NCI-H1092 treated with DMSO at 0.1 percent for 48 hours (cell line): Measurements from ENCODE around the gene CAMTA1.
"Not testable (repeated sequence)": the region's sequence is repeated elsewhere in the genome, so short reads cannot be mapped to it uniquely, and the experiment has no call there.

Source experiments
- DNase-seq: peaks from one replicate; lab custom pipeline; 2025; lab: John Stamatoyannopoulos, UW

Gene CAMTA1

DNA sequence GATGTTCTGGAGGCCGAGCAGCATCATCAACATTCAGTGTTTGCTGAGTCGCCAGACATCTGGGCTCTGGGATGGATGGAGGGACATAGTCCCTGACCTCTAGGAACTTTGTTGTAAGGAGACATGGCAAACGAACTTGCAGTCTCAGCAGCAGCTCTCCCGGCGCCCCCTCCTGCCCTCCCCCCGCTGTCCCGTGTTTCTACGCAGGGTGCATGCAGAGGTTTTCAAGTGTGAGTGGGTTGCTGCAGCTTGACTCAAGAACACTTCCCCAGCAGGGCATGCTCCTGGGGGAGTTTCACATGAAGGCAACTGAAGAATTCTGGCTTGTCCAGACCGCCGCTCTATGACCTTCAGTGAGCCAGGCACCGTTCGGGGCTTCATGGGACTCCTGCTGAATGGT lies 121.9 kb downstream of the CAMTA1 start:
- no peak for DNase-seq

DNA sequence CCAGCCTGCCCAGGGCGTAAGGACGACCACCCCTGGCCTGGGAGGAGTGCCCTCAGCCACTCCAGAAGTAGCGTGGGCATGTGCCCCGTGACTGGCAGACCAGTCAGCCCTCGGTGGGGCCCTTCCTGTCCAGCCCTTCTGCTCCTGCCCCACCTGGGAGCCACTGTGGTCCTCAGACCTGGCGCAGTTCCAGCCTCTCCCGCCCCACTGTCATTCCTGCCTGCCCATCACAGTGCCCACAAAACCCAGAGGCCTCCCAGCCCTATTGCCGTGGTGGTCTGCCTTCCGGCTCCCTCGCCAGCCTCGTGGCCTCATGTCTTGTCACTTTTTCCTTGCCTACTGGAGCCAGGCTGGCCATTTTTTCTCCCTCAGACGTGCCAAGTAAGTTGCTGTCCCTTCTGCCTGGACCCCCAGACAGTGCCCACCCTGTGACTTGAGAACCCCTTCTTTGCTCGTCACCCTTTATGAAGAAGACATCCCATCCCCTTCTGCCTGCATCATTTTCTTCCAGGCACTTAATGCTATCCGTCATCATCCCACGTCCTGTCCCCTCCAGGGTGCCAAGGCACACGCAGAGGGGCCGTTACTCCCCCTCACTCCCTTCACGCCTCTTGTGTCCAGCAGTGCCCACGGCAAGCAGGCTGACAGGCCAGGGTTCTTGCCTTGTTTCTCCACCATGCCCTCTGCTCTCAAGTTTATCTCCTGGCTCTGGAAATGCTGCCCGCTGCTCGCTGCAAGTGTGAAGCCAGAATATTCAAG lies 122.6 kb downstream of the CAMTA1 start:
- DNase-seq, result no peak

DNA sequence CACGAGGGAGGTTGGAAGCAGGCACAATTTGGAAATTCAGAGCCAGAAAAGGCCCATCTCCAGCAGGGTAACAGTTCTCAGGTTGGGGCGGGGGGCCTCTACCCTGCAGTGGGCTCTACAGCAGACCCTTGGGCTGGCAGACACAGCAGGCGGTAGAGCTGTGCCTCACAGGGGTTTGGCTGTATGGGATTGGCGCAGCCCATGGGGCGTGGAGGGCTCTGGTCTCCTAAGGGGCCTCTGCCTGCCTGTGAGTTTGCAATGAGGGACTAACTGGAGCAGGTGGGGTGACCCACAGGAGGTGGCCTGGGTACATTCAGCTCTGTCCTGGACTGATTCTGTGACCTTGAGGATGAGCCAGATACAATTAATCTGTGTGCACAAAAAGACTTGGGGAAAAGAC lies 124.1 kb downstream of the CAMTA1 start:
- no peak for DNase-seq

DNA sequence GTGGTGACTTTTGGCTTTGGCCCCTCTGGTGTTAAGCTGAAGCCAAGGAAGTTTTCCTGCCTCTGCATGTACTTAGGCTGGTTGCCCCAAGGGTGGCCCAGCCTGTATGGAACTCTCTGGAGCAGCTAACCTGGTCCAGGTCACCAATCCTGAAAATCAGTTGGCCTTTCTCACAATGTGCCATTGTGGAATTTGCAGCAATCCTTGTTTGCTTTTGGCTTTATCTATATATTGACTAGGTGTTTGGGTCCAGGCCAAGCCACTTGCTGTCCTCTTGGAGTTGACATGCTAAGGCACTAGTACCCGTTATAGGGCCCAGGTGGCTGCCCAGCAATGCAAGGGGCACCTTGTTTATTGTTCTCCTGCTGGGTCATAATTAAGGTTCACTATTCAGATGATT lies 124.6 kb downstream of the CAMTA1 start:
- no peak for DNase-seq

DNA sequence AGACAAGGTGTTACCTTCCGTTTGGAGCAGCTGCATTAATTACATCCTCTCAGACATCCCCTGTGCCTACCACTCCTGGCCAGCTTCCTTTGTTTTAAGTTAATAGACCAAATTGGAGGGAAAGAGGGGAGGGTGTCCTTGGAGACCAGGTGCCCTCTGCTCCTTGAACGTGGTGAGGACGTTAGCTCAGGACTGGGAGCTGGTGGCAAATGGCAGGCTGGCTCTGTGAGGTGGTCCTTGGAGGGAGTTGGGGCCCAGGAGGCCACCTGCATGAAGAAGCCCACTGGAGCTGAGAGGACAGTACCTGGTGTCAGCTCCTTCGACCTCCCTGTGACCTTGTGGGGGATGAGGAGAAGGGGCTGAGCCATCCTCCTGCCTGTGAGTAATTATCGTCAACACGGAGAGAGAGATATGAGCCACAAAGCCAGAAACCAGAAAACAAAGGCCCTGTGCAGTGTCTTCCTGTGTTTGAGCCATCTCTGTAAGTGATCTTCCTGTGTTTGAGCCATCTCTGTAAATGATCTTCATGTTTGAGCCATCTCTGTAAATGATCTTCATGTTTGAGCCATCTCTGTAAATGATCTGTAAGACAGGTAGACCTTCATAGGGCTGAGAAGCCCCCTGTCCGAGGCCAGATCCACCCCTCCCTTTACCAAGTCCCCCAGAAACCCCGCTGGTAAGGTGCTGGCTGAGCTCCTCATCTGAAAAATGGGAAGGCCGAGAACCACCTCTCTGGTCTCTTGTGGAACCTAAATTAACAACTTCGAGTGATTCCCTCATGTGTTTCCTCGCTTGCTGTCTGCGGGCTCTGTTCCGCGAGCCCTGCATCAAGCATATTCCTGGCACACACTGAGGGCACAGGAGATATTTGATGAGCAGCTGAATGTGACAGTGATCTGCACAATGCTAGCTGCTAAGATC lies 126.0 kb downstream of the CAMTA1 start:
- no peak for DNase-seq

DNA sequence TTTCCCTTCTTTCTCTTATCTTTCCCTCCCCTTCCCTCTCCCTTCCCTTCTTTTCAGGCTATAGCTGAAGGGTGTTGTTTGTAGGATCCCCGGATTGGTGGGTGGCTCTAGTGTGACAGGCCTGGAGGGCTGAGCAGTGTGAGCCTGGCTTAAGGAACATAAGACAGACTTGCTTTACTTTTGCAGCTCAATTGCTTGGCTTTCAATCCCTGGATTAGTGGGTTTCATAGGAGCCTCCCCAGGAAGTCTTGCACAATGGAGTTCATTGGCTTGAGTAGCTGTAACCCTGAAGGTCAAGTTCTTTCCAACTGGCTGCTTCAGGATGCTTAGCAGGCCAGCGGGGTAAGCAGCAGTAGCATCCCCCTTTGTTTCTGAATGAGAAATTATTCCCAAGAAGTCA lies 126.7 kb downstream of the CAMTA1 start:
- DNase-seq, result no peak

DNA sequence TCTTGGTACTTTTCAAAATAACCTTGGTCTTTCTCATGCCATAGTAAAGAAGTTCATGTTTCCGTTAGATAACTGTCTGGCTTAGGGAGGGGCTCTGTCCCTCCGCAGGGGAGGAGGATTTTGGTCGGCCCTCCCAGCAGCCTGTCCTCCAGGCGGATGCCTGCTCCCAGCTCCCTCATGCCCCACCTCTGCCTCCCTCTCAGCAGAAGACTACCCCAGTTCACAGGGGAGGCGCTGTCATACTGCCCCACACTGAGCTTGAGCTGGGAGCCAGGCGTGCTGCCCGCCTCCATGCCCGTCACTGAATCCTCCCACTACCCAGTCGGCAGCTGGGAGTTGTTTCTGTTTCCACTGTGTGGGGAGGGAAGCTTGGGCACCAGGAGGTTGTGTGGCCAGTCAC lies 127.3 kb downstream of the CAMTA1 start:
- DNase-seq, result no peak

DNA sequence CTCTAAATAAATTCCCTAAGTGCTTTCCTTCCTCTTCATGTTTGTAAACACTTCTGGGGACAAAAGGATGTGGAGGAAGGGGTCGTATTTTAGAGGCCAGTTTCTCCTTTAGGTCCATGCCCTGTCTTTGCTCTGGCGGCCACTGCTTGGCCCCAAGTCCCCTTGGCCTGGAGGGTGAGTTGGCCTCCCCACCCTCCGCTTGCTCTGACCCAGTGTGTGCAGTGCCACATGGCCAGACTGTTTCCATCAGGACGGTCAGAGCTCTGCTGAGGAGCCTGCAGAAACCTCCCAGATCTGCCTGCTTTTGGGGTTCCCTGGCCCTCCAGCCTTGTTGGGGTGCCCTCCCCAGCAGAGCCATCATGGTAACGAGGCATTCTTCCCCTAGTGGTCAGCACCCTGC lies 127.8 kb downstream of the CAMTA1 start:
- DNase-seq, result no peak

DNA sequence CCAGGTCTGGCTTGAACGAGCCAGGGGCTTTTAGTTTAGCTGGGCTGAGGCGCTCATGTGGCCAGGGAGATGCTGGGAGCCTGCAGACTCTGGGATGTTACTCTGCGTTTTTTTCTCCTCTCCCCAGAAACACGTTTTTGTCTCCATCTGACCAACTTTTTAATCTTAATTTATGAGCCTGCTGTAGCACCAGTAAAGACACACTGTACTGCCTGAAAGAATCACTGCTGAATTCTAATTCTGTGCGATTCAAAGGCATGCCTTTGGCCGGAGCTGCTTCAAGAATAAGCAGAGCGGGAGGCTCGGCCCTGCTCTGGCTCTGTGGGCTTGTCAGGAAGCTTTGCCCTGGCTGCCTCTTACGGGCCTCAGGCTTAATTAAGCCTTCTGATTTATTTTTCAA lies 129.5 kb downstream of the CAMTA1 start:
- DNase-seq, result no peak

DNA sequence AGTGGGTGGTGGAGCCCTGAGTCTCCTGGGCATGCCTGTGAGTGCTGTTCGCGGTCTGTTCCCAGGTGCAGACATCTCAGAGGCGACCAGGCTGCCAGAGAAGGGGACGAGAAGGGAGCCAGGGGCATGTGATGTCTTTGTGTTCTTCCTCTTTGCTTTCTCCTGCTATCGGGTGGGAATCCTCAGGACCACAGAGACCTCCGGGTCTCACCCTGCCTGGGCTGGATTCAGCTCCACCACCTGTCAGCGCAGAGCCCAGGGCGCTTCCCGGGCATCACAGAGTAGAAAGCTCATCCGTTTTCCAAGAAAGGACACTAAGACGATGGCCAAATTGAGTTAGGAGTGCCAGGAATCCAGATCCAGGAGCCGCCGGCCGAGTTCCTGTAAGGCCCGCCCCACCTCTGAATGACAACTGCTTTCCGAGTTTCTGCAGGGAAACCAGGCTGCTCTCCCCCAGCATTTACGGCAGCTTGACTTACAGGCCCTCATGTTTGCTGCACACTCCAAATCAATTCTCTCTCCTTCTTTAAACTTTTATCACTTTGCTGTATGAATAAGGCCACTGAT lies 130.8 kb downstream of the CAMTA1 start:
- no peak for DNase-seq

DNA sequence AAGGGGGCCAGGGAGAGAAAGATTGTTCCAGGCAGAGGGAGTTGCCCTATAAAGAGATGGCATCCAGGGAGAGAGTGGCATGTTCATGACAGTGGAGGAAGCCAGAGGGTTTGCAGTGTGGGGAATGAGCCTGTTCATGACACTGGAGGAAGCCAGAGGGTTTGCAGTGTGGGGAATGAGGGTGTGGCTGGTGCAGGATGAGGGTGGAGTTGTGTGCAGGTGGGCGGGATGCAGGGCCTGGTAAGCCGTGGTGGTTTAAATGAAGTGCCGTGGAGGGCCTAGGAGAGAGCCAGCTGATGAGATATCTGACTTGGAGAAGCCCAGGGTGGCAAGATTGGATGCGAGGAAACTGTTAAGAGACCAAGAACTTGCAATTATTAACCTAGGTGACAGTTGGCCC lies 131.8 kb downstream of the CAMTA1 start:
- no peak for DNase-seq

DNA sequence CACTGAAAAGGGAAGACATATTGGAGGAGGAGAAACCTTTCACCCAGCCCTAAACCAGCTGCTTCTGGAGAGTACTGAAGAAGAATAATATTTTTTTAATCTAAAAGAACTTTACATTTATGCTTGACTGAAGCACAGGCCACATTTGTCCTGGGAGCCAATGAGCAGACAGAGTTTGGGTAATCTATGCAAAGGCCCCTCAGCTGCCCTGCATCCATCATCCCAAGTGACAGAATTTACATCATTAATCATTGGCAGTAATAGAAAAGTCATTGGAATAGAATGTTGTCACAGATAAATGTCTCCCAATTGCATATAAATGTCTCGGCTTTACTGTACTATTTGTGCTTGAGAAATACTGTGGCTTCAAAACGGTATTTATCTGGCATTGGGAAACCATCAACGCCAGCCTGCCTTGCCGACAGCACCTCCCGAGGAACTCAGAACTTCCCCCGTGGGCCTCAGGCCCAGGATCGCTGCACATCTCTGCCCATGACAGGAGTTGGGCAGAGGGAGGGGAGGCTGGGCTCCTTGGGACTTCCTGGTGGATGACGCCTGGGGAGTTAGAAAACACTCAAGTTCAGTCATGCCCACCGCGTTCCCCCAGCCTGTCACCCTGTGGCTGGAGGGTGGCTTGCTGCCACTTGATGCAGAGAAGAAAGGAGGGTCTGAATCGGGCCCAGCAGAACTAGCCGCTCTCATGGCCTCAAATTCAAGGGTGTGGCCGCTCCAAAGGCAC lies 133.1 kb downstream of the CAMTA1 start:
- DNase-seq, result no peak

DNA sequence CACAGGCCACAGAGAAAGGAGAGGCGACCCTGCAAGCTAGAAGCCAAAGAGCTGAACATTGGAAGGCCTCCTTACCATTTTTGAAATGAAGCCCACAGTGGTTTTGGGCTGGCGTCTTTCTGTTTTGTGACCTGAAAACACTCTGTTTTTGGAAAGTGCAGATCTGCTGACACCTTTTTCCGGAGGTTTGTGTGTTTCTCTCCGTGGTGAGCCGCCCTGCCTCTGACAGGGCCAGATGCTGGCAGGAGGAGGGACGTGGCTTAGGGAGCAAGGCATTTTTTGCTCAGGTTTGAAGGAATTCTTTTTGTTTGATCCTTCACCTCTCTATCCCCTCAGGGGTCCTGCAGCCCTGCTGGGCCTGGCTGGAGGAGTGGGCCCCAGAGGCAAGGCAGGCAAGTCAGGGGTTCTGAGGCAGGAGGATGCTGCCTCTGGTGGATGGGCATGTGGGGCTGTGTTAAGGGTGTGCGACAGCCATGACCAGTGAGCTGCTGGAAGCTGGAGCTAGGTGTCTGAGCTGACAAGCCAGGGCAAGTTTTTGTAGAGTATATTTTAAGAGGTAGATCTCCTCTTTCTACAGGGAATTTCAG lies 133.8 kb downstream of the CAMTA1 start:
- no peak for DNase-seq

DNA sequence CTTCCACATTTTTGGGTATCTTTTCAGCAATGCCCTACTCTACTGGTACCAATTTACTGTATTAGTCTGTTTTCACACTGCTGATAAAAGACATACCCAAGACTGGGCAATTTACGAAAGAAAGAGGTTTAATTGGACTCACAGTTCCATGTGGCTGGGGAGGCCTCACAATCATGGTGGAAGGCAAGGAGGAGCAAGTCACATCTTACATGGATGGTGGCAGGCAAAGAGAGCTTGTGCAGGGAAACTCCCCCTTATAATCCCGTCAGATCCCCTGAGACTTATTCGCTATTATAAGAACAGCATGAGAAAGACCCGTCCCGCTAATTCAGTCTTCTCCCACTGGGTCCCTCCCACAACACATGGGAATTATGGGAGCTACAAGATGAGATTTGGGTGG lies 136.3 kb downstream of the CAMTA1 start:
- DNase-seq, result not testable (repeated sequence)

DNA sequence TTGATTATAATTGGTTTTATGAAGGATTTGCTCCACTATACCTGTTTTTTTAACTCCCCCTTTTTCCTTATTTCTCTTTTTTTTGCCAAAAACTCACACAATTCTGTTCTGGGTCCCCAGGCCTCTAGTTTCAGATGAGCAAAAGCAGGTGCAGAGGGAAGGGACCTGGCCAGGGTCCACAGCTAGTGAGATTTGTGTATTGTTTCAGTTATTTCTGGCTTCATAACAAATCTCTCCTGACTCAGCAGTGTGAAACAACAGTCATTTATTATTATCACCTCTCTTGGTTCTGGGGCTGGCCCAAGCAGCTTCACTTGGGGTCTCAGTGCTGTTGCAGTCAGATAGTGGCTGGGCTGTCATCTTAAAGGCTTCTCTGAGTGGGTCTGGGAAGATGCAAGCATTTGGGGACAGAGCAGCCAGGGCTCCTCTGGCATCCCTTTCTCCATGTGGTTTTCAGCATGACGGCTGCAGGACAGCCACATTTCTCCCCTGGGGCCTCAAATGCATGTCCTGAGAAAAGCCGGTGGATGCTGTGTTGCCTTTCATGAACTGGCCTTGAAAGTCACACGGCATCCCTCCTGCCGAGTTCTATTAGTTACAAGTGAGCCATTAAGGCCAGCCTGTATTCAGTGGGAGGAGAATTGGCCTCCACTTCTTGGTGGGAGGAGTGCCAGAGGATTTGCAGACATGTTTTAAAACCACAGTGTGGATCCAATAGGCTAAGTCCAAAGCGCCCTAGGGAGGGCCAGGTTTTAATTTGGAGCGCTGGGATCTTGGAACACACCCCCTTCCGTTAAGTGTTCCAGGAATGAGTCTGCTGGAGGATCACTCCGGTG lies 137.1 kb downstream of the CAMTA1 start:
- peak; percentile 91 for DNase-seq

DNA sequence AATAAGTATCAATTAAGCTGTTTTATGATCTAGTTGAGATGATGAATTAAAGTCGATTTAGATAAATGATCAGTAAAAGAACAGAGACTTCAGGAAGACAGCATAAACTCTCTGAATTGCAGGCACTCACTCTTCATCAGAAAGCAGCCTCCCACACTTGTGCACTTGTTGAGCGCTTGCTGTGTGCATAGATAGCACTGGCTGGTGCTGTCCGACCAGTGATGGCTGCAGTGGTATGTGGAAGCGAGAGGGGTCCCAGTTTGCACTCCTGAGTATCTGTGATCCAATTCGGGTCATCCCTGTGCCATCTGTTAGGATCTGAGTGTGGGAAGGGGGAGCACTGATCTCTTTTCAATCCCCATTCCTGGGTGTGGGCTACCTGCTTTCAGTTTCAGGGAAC lies 137.8 kb downstream of the CAMTA1 start:
- no peak for DNase-seq

DNA sequence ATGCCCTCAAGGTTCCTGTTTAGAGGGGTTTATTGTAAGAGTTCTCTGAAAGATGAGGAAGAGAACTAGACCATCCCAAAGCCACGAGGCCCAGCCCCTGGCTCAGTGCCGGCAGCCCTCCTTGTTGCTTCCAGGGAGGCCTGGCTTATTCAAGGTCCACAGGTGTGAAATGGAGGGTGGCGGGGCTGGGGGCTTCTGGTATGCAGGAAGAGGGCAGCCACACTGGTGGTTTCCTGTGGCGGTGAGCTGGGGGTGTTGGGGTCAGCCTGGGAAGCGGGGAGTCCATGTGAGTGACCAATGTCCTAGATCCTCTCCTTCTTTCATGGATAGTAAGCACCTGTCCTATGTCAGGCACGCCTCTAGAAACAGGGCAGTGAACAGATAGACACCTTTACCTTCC lies 138.2 kb downstream of the CAMTA1 start:
- DNase-seq, result no peak

DNA sequence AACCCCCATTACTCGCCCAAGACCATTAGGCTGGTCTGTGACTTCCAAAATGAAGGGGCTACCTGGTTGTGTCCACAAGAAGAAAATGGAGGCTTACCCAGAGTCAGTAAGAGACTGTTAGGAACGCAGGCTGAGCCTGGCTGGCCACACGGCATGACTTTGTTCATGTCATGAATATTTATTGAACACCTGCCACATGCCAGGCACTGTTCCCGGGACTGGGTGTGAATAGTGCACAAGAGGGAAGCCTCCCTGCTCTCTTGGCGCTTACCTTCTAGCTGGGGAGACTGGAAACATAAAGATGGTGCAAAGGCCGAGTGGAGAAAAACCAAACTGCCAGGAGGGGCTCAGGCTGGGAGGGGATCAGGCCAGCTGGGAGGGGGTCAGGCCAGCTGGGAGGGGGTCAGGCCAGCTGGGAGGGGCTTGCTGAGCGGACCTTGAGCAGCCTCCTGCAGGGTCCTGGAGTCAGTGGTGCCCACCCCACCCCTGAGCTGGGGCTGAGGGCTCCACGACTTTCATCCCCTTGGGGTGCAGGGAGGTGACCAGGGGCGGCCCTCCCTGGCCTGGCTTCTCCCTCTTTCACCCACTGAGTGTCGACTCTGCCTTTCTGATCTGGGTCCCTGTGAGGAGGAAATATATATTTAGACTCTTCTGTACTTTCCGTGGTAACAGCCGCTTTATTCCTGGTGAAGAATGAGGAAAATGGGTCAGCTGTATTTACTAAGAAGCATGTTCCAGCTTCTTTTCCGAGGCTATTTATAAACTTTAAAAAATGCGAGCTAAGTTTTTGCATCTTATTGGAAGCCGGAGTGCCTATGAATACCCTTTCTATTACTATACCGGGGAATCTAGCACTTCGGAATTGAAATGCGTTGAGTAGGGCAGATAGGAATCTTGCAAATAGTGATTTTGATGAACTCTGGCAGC lies 139.0 kb downstream of the CAMTA1 start:
- no peak for DNase-seq

DNA sequence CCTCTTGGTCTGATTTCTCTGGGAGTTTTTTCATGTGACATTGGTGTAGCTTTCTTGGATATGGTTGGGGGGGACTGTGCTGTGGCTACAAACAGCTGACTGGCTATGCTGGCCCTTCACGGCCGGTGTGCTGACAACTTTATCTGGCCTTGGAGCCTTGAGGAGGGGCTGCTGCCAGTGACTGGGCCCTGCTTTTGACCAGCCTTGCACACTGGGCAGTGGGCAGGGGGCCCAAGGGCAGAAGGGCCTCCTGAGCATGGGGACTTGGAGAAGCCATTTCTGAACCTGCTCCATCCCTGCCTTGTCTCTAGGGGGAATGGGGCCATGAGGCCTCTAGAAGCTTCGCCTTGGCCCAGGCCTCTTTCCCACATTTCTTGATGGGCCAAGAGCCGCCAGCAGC lies 139.6 kb downstream of the CAMTA1 start:
- DNase-seq, result no peak

DNA sequence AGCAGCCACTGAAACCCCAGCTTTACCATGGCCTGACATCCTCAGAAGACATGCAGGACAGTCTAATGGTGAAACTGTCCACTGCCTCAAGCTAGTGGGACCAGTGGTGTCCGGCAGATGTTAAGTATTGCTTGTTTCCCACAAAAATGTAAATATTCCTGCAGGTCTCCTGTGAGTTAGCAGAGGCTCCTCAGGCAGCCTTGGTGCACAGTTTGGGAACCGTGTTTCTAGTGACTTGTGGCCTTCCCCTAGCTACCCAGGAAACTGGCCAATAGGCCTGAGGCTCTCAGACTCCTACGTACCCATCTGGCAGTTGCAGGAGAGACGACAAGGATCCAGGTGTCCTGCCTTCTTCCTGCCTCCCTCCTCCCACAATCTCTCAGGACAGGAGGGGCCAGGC lies 142.4 kb downstream of the CAMTA1 start:
- DNase-seq, result no peak
